Measurements from ENCODE around the gene WIPF1. TPM values are rescaled to one million over a fixed set of nuclear protein-coding genes. Genes with fewer than 3 reads are reported as not detected.

The WIPF1 gene
- polyA plus RNA-seq, 1 donor (not counting 4 experiments of a cell fraction or from before 2014, with no cell fraction given): 0.16 TPM

DNA sequence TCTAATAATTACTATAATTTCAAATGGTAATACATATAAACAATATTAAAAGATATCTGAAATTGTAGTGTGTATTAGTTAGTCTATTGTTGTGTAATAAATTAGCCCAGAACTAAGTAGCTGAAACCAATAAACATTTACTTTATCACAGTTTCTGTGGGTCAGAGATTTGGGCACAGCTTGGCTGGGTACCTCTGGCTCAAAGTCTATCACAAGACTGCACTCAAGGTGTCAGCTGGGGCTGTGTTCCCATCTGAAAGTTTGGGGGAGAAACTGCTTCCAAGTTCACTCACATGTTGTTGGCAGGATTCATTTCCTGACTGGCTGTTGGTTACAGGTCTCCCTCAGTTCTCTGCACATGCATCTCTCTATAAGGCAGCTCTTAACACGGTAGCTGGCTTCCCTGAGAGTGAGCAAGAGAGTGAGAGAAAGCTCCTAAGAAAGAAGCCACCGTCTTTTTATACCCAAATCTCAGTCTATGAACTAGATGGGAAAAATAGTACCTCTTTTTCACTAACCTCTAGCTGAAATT, 25.6 kb upstream of the WIPF1 start:
- no peaks in the 10 kb centered on the region for H3K9me3 ChIP-seq (ENCODE audit: control insufficient read depth, low read depth, low read length)
- no peak overlapping the region for H3K4me3 ChIP-seq (ENCODE audit: control insufficient read depth in 2 of 3, extremely low read depth in 1 of 3, insufficient read depth in 2 of 3, low read depth in 1 of 3, low read length in 3 of 3)
- TF ChIP-seq, protein P1, sequence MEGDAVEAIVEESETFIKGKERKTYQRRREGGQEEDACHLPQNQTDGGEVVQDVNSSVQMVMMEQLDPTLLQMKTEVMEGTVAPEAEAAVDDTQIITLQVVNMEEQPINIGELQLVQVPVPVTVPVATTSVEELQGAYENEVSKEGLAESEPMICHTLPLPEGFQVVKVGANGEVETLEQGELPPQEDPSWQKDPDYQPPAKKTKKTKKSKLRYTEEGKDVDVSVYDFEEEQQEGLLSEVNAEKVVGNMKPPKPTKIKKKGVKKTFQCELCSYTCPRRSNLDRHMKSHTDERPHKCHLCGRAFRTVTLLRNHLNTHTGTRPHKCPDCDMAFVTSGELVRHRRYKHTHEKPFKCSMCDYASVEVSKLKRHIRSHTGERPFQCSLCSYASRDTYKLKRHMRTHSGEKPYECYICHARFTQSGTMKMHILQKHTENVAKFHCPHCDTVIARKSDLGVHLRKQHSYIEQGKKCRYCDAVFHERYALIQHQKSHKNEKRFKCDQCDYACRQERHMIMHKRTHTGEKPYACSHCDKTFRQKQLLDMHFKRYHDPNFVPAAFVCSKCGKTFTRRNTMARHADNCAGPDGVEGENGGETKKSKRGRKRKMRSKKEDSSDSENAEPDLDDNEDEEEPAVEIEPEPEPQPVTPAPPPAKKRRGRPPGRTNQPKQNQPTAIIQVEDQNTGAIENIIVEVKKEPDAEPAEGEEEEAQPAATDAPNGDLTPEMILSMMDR (optimal IDR thresholded peaks at IDR 0.05 in 1 of 3, IDR thresholded peaks at IDR 0.05 in 1 of 3, conservative IDR thresholded peaks at IDR 0.05 in 1 of 3; ENCODE audit: extremely low read depth in 1 of 3, insufficient read depth in 2 of 3, low read length in 3 of 3): no peak
- TF ChIP-seq EZH2 (IDR thresholded peaks at IDR 0.05; ENCODE audit: low read length): no peak
- no peak overlapping the region for H3K27ac ChIP-seq (ENCODE audit: control insufficient read depth, insufficient read depth, low read length)
- peaks cover 3% of the 10 kb centered on the region for H3K27me3 ChIP-seq (ENCODE audit: control insufficient read depth, extremely low read depth, insufficient read depth, low read length)
- dilution Hi-C loops (cut with MboI; ENCODE audit: extremely low pct_ligation_motif_present, low sequenced_read_pairs): no loop called here
- H3K4me2 ChIP-seq (ENCODE audit: control insufficient read depth, extremely low read depth, insufficient read depth, low read depth, low read length): no peak overlapping the region
- DNase-seq (ENCODE audit: low read depth, low spot score) (no peak), FAIRE-seq (no peak)
- no peaks in the 10 kb centered on the region for H3K4me1 ChIP-seq (ENCODE audit: control insufficient read depth, extremely low read depth, insufficient read depth, low read length)
- no peaks in the 10 kb centered on the region for H3K36me3 ChIP-seq (ENCODE audit: control insufficient read depth in 2 of 2, extremely low read depth in 1 of 2, insufficient read depth in 2 of 2, low read length in 2 of 2)
- no peak overlapping the region for H2AFZ ChIP-seq (ENCODE audit: control insufficient read depth, low read length)
- H4K20me1 ChIP-seq (ENCODE audit: control insufficient read depth, extremely low read depth, insufficient read depth, low read length): no peaks in the 10 kb centered on the region
- H3K79me2 ChIP-seq (ENCODE audit: control insufficient read depth, insufficient read depth, low read length): no peaks in the 10 kb centered on the region
- H3K9me1 ChIP-seq (ENCODE audit: control insufficient read depth, extremely low read depth, insufficient read depth, low read length): no peaks in the 10 kb centered on the region
- H3K9ac ChIP-seq (ENCODE audit: control insufficient read depth, extremely low read depth, insufficient read depth, low read length): no peak overlapping the region

DNA sequence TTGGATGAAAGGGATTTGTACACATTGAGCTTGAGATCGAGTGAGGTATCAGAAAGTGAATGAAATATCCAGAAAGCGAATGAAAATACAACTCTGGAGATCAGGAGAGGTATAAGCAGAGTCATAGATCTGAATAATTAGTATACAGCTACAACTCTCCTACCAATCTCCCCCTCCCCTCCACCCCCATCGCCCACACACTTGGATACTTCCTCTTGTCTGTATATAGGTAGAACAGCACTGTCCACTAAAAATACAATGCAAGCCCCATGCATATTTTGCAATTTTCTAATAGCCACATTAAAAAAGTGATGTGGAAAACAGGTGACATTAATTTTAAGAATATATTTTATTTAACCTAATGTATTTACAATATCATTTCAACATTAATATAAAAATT, 23.7 kb upstream of the WIPF1 start:
- H3K4me1 ChIP-seq (ENCODE audit: control insufficient read depth, extremely low read depth, insufficient read depth, low read length): no peaks in the 10 kb centered on the region
- H2AFZ ChIP-seq (ENCODE audit: control insufficient read depth, low read length): no peak overlapping the region
- H3K27me3 ChIP-seq (ENCODE audit: control insufficient read depth, extremely low read depth, insufficient read depth, low read length): peaks cover 3% of the 10 kb centered on the region
- H3K9me1 ChIP-seq (ENCODE audit: control insufficient read depth, extremely low read depth, insufficient read depth, low read length): no peaks in the 10 kb centered on the region
- no peak for DNase-seq (ENCODE audit: low read depth, low spot score)
- H3K9ac ChIP-seq (ENCODE audit: control insufficient read depth, extremely low read depth, insufficient read depth, low read length): no peak overlapping the region
- H3K36me3 ChIP-seq (ENCODE audit: control insufficient read depth in 2 of 2, extremely low read depth in 1 of 2, insufficient read depth in 2 of 2, low read length in 2 of 2): no peaks in the 10 kb centered on the region
- H3K27ac ChIP-seq (ENCODE audit: control insufficient read depth, insufficient read depth, low read length): no peak overlapping the region
- dilution Hi-C loops (cut with MboI; ENCODE audit: extremely low pct_ligation_motif_present, low sequenced_read_pairs): no loop called here
- no peaks in the 10 kb centered on the region for H3K9me3 ChIP-seq (ENCODE audit: control insufficient read depth, low read depth, low read length)
- H3K4me2 ChIP-seq (ENCODE audit: control insufficient read depth, extremely low read depth, insufficient read depth, low read depth, low read length): no peak overlapping the region
- no peaks in the 10 kb centered on the region for H3K79me2 ChIP-seq (ENCODE audit: control insufficient read depth, insufficient read depth, low read length)
- FAIRE-seq: no peak
- H4K20me1 ChIP-seq (ENCODE audit: control insufficient read depth, extremely low read depth, insufficient read depth, low read length): no peaks in the 10 kb centered on the region
- no peak overlapping the region for H3K4me3 ChIP-seq (ENCODE audit: control insufficient read depth in 2 of 3, extremely low read depth in 1 of 3, insufficient read depth in 2 of 3, low read depth in 1 of 3, low read length in 3 of 3)
- TF ChIP-seq, protein P1 (optimal IDR thresholded peaks at IDR 0.05 in 1 of 3, IDR thresholded peaks at IDR 0.05 in 1 of 3, conservative IDR thresholded peaks at IDR 0.05 in 1 of 3; ENCODE audit: extremely low read depth in 1 of 3, insufficient read depth in 2 of 3, low read length in 3 of 3): no peak
- TF ChIP-seq EZH2 (IDR thresholded peaks at IDR 0.05; ENCODE audit: low read length): no peak

All from keratinocyte (primary cell).